ENCODE measurements around the gene ADPRHL1.

ADPRHL1 gene

GRCh38 chr13:113407531-113408393 is 45.5 kb downstream of the ADPRHL1 start:
- no peaks in the 10 kb centered on the region for H3K36me3 ChIP-seq (ENCODE audit: insufficient read depth)
- H2AFZ ChIP-seq (ENCODE audit: low read depth), result no peak overlapping the region
- no peak for TF ChIP-seq CTCF (conservative IDR thresholded peaks at IDR 0.05; ENCODE audit: low read depth, low read length)

GRCh38 chr13:113407103-113407530 is 46.2 kb downstream of the ADPRHL1 start:
- H4K20me1 ChIP-seq (ENCODE audit: insufficient read depth), result no peaks in the 10 kb centered on the region
- H2AFZ ChIP-seq (ENCODE audit: low read depth), result no peak overlapping the region
- no peaks in the 10 kb centered on the region for H3K79me2 ChIP-seq (ENCODE audit: insufficient read depth, low read depth)
- no peak overlapping the region for H3K4me2 ChIP-seq
- no peaks in the 10 kb centered on the region for H3K4me1 ChIP-seq (ENCODE audit: low read depth, poor library complexity, severe bottlenecking)
- H3K9ac ChIP-seq, result no peak overlapping the region
- H3K36me3 ChIP-seq (ENCODE audit: insufficient read depth), result no peaks in the 10 kb centered on the region
- TF ChIP-seq CTCF (conservative IDR thresholded peaks at IDR 0.05; ENCODE audit: low read depth, low read length), result no peak
- H3K27me3 ChIP-seq (ENCODE audit: insufficient read depth, low read depth), result peaks cover 11% of the 10 kb centered on the region; the same call in 1 of the 2 replicates
- H3K4me3 ChIP-seq (IDR thresholded peaks at IDR 0.05; ENCODE audit: insufficient read depth, low read depth, low read length), result no peak overlapping the region
- H3K27ac ChIP-seq, result no peak overlapping the region

More at GRCh38 chr13:113407531-113408393, 45.5 kb downstream of the ADPRHL1 start:
- H3K4me2 ChIP-seq, result no peak overlapping the region
- no peaks in the 10 kb centered on the region for H3K4me1 ChIP-seq (ENCODE audit: low read depth, poor library complexity, severe bottlenecking)
- H3K79me2 ChIP-seq (ENCODE audit: insufficient read depth, low read depth), result no peaks in the 10 kb centered on the region
- H3K9ac ChIP-seq, result no peak overlapping the region
- no peak overlapping the region for H3K27ac ChIP-seq
- H3K27me3 ChIP-seq (ENCODE audit: insufficient read depth, low read depth), result peaks cover 9% of the 10 kb centered on the region; the same call in 1 of the 2 replicates
- H3K4me3 ChIP-seq (IDR thresholded peaks at IDR 0.05; ENCODE audit: insufficient read depth, low read depth, low read length), result no peak overlapping the region
- no peaks in the 10 kb centered on the region for H4K20me1 ChIP-seq (ENCODE audit: insufficient read depth)

- no peaks in the 10 kb centered on the region for H3K36me3 ChIP-seq (ENCODE audit: insufficient read depth)
- no peak overlapping the region for H3K9ac ChIP-seq
- TF ChIP-seq CTCF (conservative IDR thresholded peaks at IDR 0.05; ENCODE audit: low read depth, low read length), result no peak
- no peak overlapping the region for H3K4me3 ChIP-seq (IDR thresholded peaks at IDR 0.05; ENCODE audit: insufficient read depth, low read depth, low read length)
- H3K27ac ChIP-seq, result no peak overlapping the region
- no peak overlapping the region for H3K4me2 ChIP-seq
- no peak overlapping the region for H2AFZ ChIP-seq (ENCODE audit: low read depth)
- no peaks in the 10 kb centered on the region for H4K20me1 ChIP-seq (ENCODE audit: insufficient read depth)
- H3K27me3 ChIP-seq (ENCODE audit: insufficient read depth, low read depth), result peaks cover 13% of the 10 kb centered on the region; the same call in 1 of the 2 replicates
- no peaks in the 10 kb centered on the region for H3K79me2 ChIP-seq (ENCODE audit: insufficient read depth, low read depth)
- no peaks in the 10 kb centered on the region for H3K4me1 ChIP-seq (ENCODE audit: low read depth, poor library complexity, severe bottlenecking)
Observed at GRCh38 chr13:113406321-113407102, 46.8 kb downstream of the ADPRHL1 start.

- H3K27me3 ChIP-seq (ENCODE audit: insufficient read depth, low read depth), result peaks cover 13% of the 10 kb centered on the region; the same call in 1 of the 2 replicates
- H3K79me2 ChIP-seq (ENCODE audit: insufficient read depth, low read depth), result no peaks in the 10 kb centered on the region
- no peak overlapping the region for H3K4me3 ChIP-seq (IDR thresholded peaks at IDR 0.05; ENCODE audit: insufficient read depth, low read depth, low read length)
- no peaks in the 10 kb centered on the region for H3K36me3 ChIP-seq (ENCODE audit: insufficient read depth)
- no peak overlapping the region for H3K4me2 ChIP-seq
- no peaks in the 10 kb centered on the region for H3K4me1 ChIP-seq (ENCODE audit: low read depth, poor library complexity, severe bottlenecking)
- no peak overlapping the region for H2AFZ ChIP-seq (ENCODE audit: low read depth)
- H3K9ac ChIP-seq, result no peak overlapping the region
- H4K20me1 ChIP-seq (ENCODE audit: insufficient read depth), result no peaks in the 10 kb centered on the region
- TF ChIP-seq CTCF (conservative IDR thresholded peaks at IDR 0.05; ENCODE audit: low read depth, low read length), result no peak
- no peak overlapping the region for H3K27ac ChIP-seq
Observed at GRCh38 chr13:113405481-113406300, 47.6 kb downstream of the ADPRHL1 start.

Measured in KMS-11 (cell line).